HG03108 (cell line): ENCODE measurements around the gene ZDHHC8.

Experiments
- ATAC-seq: cut with Tn5 transposase; IDR thresholded peaks from one replicate; pipeline ENCODE4 v1.9.1; 2021; ENCODE audit warnings: moderate library complexity; ENCODE audit not compliant: unreplicated experiment

The ZDHHC8 gene

DNA sequence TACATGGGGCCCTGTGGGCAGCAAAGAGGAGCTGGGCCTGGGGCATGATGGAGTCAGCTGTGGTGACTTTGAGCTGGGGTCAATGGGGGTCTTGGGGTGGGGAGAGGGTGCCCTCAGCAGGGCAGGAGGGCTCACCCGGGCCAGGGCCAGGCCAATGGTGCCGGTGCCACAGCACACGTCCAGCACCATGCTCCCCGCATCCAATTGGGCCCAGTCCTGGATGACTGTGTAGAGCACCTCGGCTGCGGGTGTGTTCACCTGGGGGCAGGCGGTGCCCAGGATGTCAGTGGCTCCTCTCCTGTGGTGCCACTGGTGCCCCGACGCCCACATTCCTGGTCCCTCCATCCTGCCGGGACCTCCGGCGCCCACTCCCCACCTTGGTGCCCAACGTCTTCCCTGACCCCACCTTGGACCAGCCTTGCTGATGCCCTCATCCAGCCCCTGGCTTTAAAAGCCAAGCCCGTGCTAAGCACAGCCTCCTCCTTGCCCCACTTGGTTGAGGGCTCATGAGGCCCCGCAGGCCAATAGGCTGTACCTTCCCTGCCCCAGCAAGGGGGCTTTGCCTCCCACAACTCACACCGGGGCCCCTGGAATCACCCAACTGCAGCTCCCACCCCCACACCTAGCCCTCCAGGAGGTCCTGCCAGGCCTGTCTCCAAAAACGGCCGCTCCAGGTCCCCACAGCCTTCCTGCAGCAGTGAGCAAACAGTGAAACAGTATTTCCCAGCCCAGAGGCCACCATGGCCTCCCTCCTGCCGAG is 17.9 kb upstream of the ZDHHC8 start:
- no peak for ATAC-seq

DNA sequence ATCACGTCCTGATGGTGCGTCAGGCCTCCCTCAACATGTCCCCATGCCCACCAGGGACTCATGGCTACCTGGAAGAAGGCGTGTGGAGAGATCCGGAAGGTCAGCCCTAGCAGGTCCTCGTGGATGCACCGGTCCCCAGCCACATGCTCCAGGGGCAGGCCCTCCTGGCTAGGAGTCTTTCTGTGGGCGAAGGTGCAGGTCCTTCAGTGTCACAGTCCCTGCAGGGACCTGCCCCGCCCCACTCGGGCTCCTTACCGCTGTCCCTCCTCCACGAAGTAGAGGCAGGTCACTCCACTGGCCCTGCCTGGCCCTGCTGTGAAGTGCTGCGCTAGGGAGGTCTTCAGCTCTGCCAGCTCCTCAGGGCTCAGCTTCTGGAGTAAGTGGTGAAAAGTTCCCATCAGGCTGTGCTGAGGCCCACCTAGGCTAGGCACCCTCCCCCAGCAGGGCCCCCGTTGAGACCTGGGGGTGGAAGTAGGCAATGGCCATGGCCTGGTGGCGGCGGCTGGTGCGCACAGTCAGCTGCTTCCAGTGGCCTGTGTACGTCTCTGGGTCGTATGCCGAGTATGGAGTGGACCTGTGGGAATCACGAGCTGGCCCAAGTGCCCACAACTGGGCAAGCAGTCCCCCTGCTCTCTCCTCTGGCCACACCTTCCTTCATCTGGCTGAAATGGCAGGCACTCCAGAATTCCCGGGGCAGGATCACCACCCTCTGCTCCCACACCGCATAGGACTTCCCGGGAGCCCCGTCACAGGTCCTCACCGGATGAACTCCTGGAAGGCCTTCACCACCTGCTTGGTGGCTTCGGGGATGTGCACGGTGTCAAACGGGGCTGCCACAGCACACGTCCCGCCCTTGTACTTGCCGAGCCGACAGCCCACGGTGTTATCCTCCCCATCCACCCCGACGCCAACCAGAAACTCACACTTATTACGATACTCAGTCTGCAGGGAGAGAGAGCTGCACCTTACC is 16.8 kb upstream of the ZDHHC8 start:
- ATAC-seq, result no peak

DNA sequence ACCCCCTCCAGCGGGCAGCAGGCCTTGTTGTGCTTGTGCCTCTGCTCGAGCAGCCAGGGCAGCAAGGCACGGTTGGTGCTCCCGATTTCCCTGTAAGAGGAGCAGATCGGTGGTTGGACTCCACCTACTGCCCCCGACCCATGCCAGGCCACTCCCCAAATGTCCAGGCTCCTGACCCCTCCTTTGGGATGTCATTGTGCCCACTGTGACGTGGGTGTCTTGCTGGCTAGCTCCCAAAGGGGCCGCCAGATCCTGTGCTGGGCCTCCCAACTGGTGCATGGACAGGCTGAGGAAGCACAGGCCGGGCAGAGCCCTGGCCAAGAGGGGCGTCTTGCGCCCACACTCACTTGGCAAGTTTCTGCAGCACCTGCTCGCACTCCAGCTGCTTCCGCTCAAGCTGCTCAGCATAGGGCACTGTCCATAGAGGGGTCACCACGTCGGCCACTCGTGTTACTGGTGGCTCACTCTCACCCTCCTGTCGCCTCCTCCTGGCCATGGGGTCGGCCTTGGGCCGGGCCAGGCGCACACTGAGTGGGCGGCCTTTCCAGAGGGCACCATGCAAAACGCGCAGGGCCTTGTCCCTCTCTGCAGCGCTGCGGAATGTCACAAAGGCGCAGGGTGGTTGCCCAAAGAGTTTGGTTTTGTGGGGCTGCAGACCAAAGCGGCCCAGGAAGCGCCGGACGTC is 15.8 kb upstream of the ZDHHC8 start, which contains the start of gene RANBP1:
Gene RANBP1, plus strand, starts transcription at position 414 of the 685 bp plus-strand sequence. Its CDS starts 81 bp downstream, at position 495.
- no peak for ATAC-seq

DNA sequence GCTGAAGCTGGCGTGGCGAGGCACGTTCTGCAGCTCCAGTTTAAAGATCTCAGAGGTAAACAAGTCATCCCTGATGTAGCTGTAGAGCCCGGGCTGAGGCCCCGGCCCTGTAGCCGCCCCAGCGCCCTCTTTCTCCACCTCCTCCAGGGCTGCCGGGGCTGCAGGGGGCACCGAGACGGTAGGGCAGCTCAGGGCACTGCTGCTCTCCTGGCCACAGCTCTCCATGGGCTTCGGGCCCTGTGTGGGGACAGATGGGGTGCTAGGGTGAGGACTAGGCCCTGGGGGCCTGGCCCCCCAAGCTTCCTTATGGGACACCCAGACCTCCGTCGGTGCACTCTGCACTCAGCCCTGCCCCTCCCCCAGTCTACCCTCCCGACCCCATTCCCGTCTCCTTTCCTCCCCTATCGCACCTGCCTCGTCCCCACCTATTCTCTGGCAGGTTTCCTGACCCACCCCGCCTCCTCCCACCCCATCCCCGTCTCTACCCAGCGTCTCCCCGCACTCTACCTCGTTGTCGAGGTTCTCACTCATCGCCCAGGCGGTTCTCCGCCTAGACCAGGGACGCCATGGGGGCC is 15.1 kb upstream of the ZDHHC8 start:
- no peak for ATAC-seq

- ATAC-seq, result peak; percentile 69
These were observed 14.5 kb upstream of the ZDHHC8 start, which contains the start of gene TRMT2A for GRCh38 chr22:20116951-20117632. TSS of gene TRMT2A (minus strand) at chr22:20117226. CDS start at chr22:20116906, 320 bp downstream.

DNA sequence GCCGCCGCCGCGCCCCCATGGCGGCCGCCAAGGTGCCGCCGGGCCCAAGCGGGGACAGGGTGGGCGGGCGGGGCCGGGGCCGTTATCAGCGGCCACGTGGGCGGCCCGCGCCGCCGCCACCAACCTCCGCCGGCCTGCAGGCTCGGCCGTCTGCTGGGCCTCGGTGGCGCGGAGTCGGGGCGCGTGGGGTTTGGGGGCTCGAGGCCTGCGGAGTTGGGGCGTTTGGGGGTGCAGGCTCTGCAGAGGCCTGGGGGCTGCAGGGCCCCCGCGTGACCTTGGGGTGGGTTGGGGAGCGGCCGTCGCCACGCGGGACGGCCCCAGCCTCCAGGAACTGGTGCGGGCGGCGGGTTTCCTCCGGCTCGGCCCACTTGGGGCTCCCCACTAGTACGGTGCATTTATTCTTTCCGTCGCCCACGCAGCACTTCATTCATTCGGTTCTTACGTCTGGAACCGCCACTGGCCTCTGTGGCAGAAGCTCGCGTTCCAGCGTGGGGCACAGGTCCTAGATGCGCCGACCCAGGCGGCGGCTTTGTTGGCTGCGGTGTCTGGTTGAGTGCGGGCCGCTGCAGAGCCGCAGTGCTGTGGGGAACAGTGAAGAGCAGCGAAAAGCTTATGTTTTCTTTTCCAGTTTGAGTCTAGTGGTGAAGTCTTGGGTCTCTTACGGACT is 13.8 kb upstream of the ZDHHC8 start:
- no peak for ATAC-seq

DNA sequence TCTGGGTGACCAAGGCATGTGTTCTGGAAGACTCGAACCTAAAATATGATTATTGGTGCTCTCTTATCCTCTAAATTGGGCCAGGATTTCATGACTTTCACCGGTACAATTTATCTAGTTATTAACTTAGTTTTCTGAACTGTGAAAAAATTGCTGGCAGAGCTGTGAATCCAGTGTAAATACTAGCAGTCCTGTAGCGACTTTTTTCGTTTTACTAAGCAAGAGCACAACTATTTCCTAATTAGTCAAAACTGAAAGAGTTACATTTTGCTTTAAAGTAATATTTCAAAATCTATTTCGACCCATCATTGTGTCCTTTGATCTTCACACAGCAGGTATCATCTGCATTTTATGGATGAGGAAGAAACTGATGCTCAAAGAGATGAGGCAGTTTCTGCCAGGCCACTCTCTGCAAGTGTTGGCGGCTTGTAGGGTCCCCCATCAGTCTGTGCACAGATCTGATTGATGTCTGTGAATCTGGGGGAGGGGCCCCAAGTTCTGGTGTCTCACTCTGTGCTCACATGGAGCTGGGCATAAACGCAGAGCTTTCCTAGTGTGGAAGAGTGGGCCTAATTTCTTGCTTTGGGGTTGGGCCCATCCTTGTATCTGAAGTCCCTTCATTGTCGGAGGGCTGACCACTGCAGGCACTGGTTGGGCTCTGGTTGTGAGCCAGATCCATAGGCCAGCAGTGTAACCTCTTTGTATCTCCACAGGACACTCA is 13.1 kb upstream of the ZDHHC8 start:
- no peak for ATAC-seq

DNA sequence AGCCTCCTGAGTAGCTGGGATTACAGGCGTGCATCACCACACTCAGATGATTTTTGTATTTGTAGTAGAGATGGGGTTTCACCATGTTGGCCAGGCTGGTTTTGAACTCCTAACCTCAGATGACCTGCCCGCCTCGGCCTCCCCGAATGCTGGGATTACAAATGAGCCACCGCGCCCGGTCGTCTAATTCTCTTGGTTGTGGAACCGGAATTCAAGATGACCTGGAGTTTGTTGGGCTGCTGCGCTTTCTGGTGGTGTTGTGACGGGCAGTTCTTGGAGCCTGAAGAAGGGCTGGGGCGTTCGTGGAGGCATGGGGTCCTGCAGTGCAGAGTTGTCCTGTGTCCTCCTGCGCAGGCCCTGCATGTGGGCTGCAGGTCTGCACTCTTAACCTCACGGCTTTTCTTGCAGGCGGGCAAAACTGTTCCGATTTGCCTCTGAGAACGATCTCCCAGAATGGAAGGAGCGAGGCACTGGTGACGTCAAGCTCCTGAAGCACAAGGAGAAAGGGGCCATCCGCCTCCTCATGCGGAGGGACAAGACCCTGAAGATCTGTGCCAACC is 9.7 kb upstream of the ZDHHC8 start:
- ATAC-seq, result no peak

DNA sequence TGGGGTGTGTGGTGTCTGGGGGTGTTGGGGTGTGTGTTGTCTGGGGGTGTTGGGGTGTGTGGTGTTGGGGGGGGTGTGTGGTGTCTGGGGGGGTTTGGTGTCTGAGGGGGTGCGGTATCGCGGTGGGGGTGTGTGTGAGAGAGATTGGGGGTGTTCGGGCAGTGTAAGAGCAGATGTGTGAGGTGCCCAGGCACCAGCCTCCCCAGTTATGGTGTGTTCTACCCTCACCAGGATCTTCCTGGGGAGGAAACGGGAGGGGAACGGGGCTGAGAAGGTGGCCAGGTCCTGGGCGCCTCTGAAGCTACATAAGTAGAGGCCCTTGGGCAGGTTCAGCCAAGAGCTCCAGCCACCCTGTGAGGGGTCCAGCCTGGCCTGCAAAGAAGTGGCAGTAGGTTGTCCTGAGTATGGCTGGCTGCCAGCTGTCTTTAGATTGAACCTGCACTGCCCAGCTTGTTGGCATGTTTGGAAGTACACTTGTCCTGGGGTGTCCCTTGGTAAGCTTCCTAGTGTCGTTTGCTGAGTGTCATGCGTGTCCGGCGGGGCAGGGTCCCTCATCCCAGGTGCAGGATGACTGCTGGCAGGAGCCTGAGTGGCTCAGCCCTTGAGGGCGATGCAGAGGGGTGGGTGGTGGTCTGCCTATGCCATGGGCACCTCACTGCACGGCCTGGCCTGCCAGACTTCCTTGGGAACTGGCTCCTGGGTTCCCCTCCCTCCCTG is 8.1 kb upstream of the ZDHHC8 start:
- ATAC-seq, result no peak

- ATAC-seq, result no peak
These were observed 7.4 kb upstream of the ZDHHC8 start for GRCh38 chr22:20124083-20124787.

DNA sequence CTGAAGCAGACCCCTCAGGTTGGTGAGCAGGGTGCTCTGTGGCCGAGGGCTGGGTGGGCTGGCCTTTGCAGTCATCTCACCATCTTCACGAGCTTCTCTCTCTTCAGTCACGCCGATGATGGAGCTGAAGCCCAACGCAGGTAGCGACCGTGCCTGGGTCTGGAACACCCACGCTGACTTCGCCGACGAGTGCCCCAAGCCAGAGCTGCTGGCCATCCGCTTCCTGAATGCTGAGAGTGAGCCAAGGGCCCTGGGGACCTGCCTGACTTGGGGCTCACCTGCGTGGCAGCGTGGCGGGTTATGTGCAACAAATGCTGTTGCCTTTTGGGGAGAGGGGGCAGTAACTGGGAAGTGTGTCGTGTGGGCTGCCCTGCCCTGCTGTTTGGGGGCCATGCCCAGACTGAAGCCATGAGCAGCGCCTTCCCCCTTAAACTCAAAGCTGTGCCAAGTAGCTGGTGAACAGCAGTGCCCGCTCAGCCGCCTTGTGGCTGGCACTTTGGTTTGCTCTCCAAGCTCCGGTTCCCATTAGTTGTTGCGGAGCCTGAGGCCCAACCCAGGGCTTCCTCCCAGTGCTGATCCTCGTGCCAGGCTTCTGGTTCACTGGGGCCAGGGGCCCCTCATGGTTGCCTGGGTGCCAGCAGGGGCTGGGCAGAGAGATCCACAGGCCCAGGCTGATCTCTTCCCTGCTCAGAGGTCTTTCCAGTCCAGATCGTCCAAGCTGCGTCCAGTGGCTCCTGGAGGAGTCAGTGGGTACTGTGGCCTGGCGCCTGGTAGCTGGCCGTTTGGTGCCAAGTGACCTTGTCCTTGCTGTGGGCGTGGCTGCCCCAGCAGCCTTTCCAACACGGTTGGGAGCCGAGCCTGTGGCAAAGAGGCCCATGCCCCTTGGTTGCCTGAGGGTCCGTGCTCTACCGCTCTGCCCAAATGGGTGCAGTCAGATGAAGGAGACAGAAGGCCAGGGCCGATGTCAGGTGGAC is 6.1 kb upstream of the ZDHHC8 start:
- no peak for ATAC-seq

DNA sequence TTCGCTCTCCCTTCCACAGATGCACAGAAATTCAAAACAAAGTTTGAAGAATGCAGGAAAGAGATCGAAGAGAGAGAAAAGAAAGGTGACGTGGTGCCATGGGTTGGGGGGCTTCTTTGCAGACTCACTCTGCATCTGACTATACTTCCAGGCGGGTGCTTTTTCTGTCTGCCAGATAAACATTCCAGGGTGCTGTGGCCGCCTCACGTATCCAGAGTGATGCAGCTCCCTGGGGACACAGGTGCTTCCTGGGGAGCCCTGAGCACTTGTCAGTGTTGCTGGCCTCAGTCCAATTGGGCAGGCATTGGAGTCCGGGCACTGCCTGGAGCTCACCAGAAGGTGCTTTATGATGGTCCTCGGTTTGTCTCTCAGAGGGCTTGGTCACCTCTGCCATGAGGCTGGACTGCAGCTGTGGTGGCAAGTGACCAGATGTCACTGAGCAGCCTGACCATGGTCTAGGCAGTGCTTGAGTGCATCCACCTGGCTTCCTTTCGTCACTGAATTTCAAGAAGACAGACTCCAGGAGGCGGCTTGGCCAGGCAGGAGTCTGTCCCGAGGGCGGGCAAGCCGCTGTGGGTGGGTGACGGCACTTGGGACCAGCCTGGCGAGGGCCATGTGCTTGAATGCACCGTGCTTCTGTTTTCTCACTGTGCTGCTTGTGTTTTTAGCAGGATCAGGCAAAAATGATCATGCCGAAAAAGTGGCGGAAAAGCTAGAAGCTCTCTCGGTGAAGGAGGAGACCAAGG is 5.1 kb upstream of the ZDHHC8 start:
- ATAC-seq, result no peak

GRCh38 chr22:20127318-20127868 is 4.2 kb upstream of the ZDHHC8 start:
- no peak for ATAC-seq

- ATAC-seq, result no peak
These were observed 3.6 kb upstream of the ZDHHC8 start for GRCh38 chr22:20127869-20128618.

DNA sequence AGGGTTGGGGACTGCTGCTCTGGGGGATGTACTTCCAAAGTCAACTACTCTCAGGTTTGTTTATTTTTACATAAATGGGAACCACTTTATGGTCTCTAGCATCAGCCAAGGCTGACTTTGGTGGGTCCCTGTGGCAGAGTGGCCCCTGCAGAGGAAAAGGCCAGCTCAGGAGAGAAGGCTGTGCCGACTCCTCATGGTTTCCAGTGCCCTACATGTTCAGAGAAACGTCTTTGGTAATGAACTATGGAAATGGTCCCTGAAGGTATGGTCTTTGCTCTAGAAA is 3.0 kb upstream of the ZDHHC8 start:
- no peak for ATAC-seq
